PFSK-1 (cell line): ENCODE results near the gene CTNNA3.

Experiments used
- FOXP2 ChIP-seq: optimal IDR thresholded peaks from 2 replicates; pipeline ENCODE3; 2011; ENCODE audit warnings: borderline replicate concordance, control low read depth, inconsistent platforms; ENCODE audit not compliant: insufficient read depth; ENCODE audit errors: extremely low read length, extremely low read depth
- POLR2AphosphoS5 ChIP-seq: IDR thresholded peaks from 2 replicates; pipeline ENCODE4 v1.6.1; 2012; ENCODE audit warnings: low read depth, mild to moderate bottlenecking, control low read depth, low read length, moderate library complexity
- REST ChIP-seq, 2 experiments: IDR thresholded peaks; 2 replicates each; pipeline versions ENCODE4 v1.6.1 to v1.8.0; 2011 to 2012; ENCODE audit warnings: low read depth in 2 of 2, low read length in 2 of 2, control low read depth in 1 of 2, inconsistent platforms in 1 of 2, mild to moderate bottlenecking in 1 of 2, moderate library complexity in 1 of 2; ENCODE audit not compliant: insufficient read depth in 1 of 2
- SIN3A ChIP-seq: IDR thresholded peaks from 2 replicates; pipeline ENCODE4 v1.6.1; 2012; ENCODE audit warnings: mild to moderate bottlenecking, low read length, moderate library complexity, borderline replicate concordance; ENCODE audit not compliant: insufficient read depth
- TAF1 ChIP-seq: IDR thresholded peaks from 2 replicates; pipeline ENCODE4 v1.6.1; 2012; ENCODE audit warnings: low read length, control low read depth, borderline replicate concordance; ENCODE audit not compliant: insufficient read depth

- no peak for TF ChIP-seq TAF1
- TF ChIP-seq REST (IDR thresholded peaks at IDR 0.05; ENCODE audit: insufficient read depth in 1 of 2, low read depth in 2 of 2, low read length in 2 of 2), result no peak
- no peak for TF ChIP-seq POLR2AphosphoS5
- TF ChIP-seq FOXP2, result no peak
- TF ChIP-seq SIN3A, result no peak
Observed at GRCh38 chr10:66990143-66990830, 705.7 kb downstream of the CTNNA3 start.
